ENCODE data around the gene KSR1.

The KSR1 gene

DNA sequence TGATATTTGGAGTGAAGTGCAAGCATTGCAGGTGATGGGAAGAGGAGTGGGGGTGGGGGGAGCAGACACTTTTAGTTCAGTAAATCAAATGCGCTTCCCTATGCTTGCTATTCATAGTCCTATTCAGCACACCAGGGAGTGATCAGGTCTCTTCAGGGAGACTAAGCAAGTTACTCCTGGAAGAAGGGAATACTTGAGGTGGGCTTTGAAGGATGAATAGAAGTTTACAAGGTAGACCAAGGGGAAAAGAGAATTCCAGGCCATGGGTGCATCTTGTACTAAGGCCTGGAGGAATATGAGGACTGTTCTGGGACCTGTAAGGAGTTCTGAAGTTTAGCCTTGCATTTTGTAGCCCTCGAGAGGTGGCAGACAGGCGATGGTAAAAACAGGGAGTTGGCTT, 134.6 kb downstream of the KSR1 start:
- no peak overlapping the region for H3K4me3 ChIP-seq (ENCODE audit: low read depth, low read length)
- no peak for TF ChIP-seq CTCF (conservative IDR thresholded peaks at IDR 0.05; ENCODE audit: low read depth, low read length)
- no peak for DNase-seq (ENCODE audit: low read depth)

- no peak for TF ChIP-seq CTCF (conservative IDR thresholded peaks at IDR 0.05; ENCODE audit: low read depth, low read length)
- DNase-seq (ENCODE audit: low read depth) = no peak
- no peak overlapping the region for H3K4me3 ChIP-seq (ENCODE audit: low read depth, low read length)
These were observed 135.7 kb downstream of the KSR1 start for GRCh38 chr17:27591986-27592385.

GRCh38 chr17:27593232-27593856, 137.1 kb downstream of the KSR1 start:
- no peak for DNase-seq (ENCODE audit: low read depth)
- no peak overlapping the region for H3K4me3 ChIP-seq (ENCODE audit: low read depth, low read length)
- peak; percentile 13 for TF ChIP-seq CTCF (conservative IDR thresholded peaks at IDR 0.05; ENCODE audit: low read depth, low read length)

DNA sequence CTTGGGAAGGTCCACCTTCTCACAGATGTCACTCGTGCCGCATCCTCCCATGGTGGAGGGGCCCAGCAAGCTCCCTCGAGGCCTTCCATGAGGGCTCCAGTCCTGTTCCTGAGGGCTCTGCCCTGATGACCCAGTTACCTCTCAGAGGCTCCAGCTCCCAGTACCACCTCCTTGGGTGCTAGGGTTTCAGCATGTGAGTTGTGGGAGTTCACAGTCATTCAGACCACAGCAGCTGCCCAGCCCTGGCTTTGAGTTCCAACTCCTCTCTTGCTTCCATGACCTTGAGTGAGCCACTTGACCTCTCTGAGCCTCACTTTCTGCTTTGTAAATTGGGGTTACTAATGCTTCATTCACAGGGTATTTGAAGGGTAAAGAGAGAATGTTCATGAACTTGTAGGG, 137.6 kb downstream of the KSR1 start:
- no peak for DNase-seq (ENCODE audit: low read depth)
- no peak overlapping the region for H3K4me3 ChIP-seq (ENCODE audit: low read depth, low read length)
- TF ChIP-seq CTCF (conservative IDR thresholded peaks at IDR 0.05; ENCODE audit: low read depth, low read length) = no peak

GRCh38 chr17:27595208-27595607, 139.0 kb downstream of the KSR1 start:
- no peak overlapping the region for H3K4me3 ChIP-seq (ENCODE audit: low read depth, low read length)
- DNase-seq (ENCODE audit: low read depth) = no peak
- TF ChIP-seq CTCF (conservative IDR thresholded peaks at IDR 0.05; ENCODE audit: low read depth, low read length) = no peak

- TF ChIP-seq CTCF (conservative IDR thresholded peaks at IDR 0.05; ENCODE audit: low read depth, low read length) = no peak
- H3K4me3 ChIP-seq (ENCODE audit: low read depth, low read length) = no peak overlapping the region
- DNase-seq (ENCODE audit: low read depth) = no peak
These were observed 139.8 kb downstream of the KSR1 start for GRCh38 chr17:27596096-27596495.

DNA sequence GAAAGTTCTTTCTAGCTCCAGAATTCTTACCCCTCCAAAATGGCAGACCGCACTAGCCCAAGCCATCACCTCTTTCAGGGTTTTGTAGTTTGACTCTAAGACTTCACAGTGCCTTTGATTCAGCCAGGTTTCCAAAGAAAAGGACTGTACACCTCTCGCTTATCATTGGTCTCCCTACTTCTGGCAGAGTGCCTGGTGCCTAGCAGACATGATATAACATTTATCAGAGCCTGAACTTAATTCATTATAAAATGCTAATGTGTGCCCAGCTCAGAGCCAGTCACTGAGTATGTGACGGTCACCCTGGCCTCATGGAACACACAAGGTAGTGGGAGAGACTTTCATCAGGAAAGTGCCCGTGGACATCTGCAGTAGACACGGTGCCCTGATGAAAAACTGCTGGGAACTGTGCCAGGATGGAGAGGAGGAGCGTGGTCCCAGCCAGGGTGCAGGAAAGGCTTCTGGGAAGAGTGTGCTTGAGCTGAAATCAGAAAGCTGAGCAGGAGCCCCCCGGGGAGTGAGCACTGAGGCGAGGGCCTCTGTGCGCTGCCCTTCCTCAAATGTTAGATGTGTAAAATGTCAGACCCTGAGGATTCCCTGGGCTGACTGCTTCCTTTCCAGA, 140.4 kb downstream of the KSR1 start:
- H3K4me3 ChIP-seq (ENCODE audit: low read depth, low read length) = no peak overlapping the region
- DNase-seq (ENCODE audit: low read depth) = no peak
- TF ChIP-seq CTCF (conservative IDR thresholded peaks at IDR 0.05; ENCODE audit: low read depth, low read length) = no peak
